Peyer's patch (tissue), 4 donors: ENCODE data around the gene FAM222A.

Experiments
- CTCF ChIP-seq, 6 experiments: fragments of 450-650 bp in 4 of 6; fragments of 200-600 bp in 2 of 6; sonication (generic) in 1 of 6; IDR thresholded peaks; one replicate each; pipeline ENCODE4 v1.5.1; 2017 to 2019; ENCODE audit warnings: antibody characterized with exemption in 6 of 6, mild to moderate bottlenecking in 3 of 6, moderate library complexity in 1 of 6
- POLR2A ChIP-seq, 2 donors: fragments of 450-650 bp; IDR thresholded peaks; one replicate each; pipeline ENCODE4 v1.5.1; 2017; ENCODE audit warnings: antibody characterized with exemption in 2 of 2, mild to moderate bottlenecking in 2 of 2, moderate library complexity in 2 of 2

- TF ChIP-seq CTCF (IDR thresholded peaks at IDR 0.05) (peak; percentile 36 to 92 (median 86)), POLR2A (IDR thresholded peaks at IDR 0.05) (no peak)
Observed at GRCh38 chr12:109775172-109775881, 61.7 kb downstream of the FAM222A start.
